SK-N-SH (cell line): ENCODE data around the gene CCDC88B. TPM values are rescaled to one million over a fixed set of nuclear protein-coding genes. Genes with fewer than 3 reads are reported as not detected.

Experiments used
- CTCF ChIA-PET: fragments of 300-600, 350-600 bp; formaldehyde crosslinking; extraction: SDS; loops from one replicate; lab custom pipeline; 2021; lab: Yijun Ruan, JAX
- POLR2A ChIA-PET: fragments of 350-600 bp; sonication (Branson Sonifier 250); formaldehyde crosslinking; extraction: SDS; loops from one replicate; lab custom pipeline; 2020; ENCODE audit warnings: antibody characterized with exemption, inconsistent platforms; lab: Yijun Ruan, JAX
- DNase-seq: peaks from one replicate; pipeline ENCODE4 v3.0.0; 2012
- H2AFZ ChIP-seq: fragments of 200-600 bp; sonication (generic); 2 replicates; pipeline ENCODE4 v1.8.1; 2016; ENCODE audit warnings: antibody characterized with exemption, mild to moderate bottlenecking, low read depth
- H3F3A ChIP-seq: fragments of 200-600 bp; sonication (generic); replicated peaks from 2 replicates; pipeline ENCODE3; 2016; ENCODE audit warnings: antibody characterized with exemption, mild to moderate bottlenecking; ENCODE audit not compliant: insufficient read depth
- H3K27ac ChIP-seq, 2 experiments: fragments of 200-500 bp in 1 of 2; fragments of 200-600 bp in 1 of 2; sonication (Bioruptor generic) in 1 of 2; sonication (generic), shearing (Covaris generic) in 1 of 2; 2 replicates each; pipeline versions ENCODE4 v1.5.1 to v1.6.1; 2014 to 2016; ENCODE audit warnings: low read depth in 2 of 2, inconsistent platforms in 1 of 2, low read length in 1 of 2, mild to moderate bottlenecking in 1 of 2, mixed read lengths in 1 of 2
- H3K27me3 ChIP-seq: fragments of 200-600 bp; sonication (generic), shearing (Covaris generic); 2 replicates; pipeline ENCODE4 v1.6.1; 2016; ENCODE audit warnings: mixed run types; ENCODE audit not compliant: insufficient read depth
- H3K36me3 ChIP-seq, 2 experiments: fragments of 200-500 bp in 1 of 2; fragments of 200-600 bp in 1 of 2; sonication (Bioruptor generic) in 1 of 2; sonication (generic) in 1 of 2; replicated peaks in 1 of 2; 2 replicates each; pipeline versions ENCODE3 to v1.5.1; 2014 to 2016; ENCODE audit warnings: low read length in 1 of 2, mild to moderate bottlenecking in 1 of 2; ENCODE audit not compliant: insufficient read depth in 2 of 2, control insufficient read depth in 1 of 2
- H3K4me1 ChIP-seq, 2 experiments: fragments of 200-500 bp in 1 of 2; fragments of 200-600 bp in 1 of 2; sonication (Bioruptor generic) in 1 of 2; sonication (generic), shearing (Covaris generic) in 1 of 2; 2 replicates each; pipeline versions ENCODE4 v1.5.1 to v1.6.1; 2014 to 2016; ENCODE audit warnings: low read depth in 1 of 2, low read length in 1 of 2, mixed run types in 1 of 2; ENCODE audit not compliant: insufficient read depth in 2 of 2, control insufficient read depth in 1 of 2
- H3K4me2 ChIP-seq: fragments of 200-600 bp; sonication (generic), shearing (Covaris generic); 2 replicates; pipeline ENCODE4 v1.6.1; 2017; ENCODE audit warnings: mixed run types
- H3K4me3 ChIP-seq, 2 experiments: fragments of 200-500 bp in 1 of 2; fragments of 200-600 bp in 1 of 2; sonication (Bioruptor generic) in 1 of 2; sonication (generic), shearing (Covaris generic) in 1 of 2; 2 replicates each; pipeline versions ENCODE4 v1.5.1 to v1.8.1; 2014 to 2016; ENCODE audit warnings: low read depth in 2 of 2, inconsistent platforms in 1 of 2, low read length in 1 of 2, mild to moderate bottlenecking in 1 of 2, mixed read lengths in 1 of 2, moderate library complexity in 1 of 2
- H3K79me2 ChIP-seq: fragments of 200-600 bp; sonication (generic); 2 replicates; pipeline ENCODE4 v1.8.1; 2017; ENCODE audit warnings: mild to moderate bottlenecking; ENCODE audit not compliant: insufficient read depth
- H3K9ac ChIP-seq: fragments of 200-600 bp; sonication (generic); 2 replicates; pipeline ENCODE4 v1.6.1; 2017; ENCODE audit warnings: mixed run types
- H3K9me2 ChIP-seq: fragments of 200-600 bp; sonication (generic); 2 replicates; pipeline ENCODE4 v1.6.1; 2017; ENCODE audit warnings: mixed run types
- H3K9me3 ChIP-seq: fragments of 200-600 bp; sonication (generic); 2 replicates; pipeline ENCODE4 v1.6.1; 2017; ENCODE audit warnings: mixed run types, mild to moderate bottlenecking, moderate library complexity
- H4K20me1 ChIP-seq: fragments of 200-600 bp; sonication (generic); 2 replicates; pipeline ENCODE4 v1.6.1; 2017; ENCODE audit warnings: mild to moderate bottlenecking, mixed run types; ENCODE audit not compliant: insufficient read depth
- EP300 ChIP-seq, 2 experiments: IDR thresholded peaks; 2 replicates each; pipeline versions ENCODE4 v1.4.0 to v1.6.1; 2012; ENCODE audit warnings: borderline replicate concordance in 1 of 2, low read depth in 1 of 2, low read length in 1 of 2
- FOXJ3 ChIP-seq: sonication (generic); formaldehyde crosslinking; IDR thresholded peaks from 2 replicates; pipeline ENCODE4 v1.5.1; 2020; ENCODE audit warnings: mild to moderate bottlenecking, missing genetic modification reagents
- MEF2A ChIP-seq: IDR thresholded peaks from 2 replicates; pipeline ENCODE4 v1.4.0; 2012; ENCODE audit warnings: low read depth, borderline replicate concordance
- MXI1 ChIP-seq: IDR thresholded peaks from 2 replicates; pipeline ENCODE4 v1.6.1; 2012; ENCODE audit warnings: mild to moderate bottlenecking, low read depth, low read length, improper control_type of control experiment
- POLR2AphosphoS5 ChIP-seq: IDR thresholded peaks from 2 replicates; pipeline ENCODE4 v1.6.1; 2012; ENCODE audit warnings: low read depth, low read length
- RCOR1 ChIP-seq: fragments of 150-350 bp; IDR thresholded peaks from 2 replicates; pipeline ENCODE4 v1.6.1; 2017; ENCODE audit warnings: antibody characterized with exemption, low read length
- RFX5 ChIP-seq: IDR thresholded peaks from 2 replicates; pipeline ENCODE4 v1.6.1; 2012; ENCODE audit warnings: mild to moderate bottlenecking, improper control_type of control experiment, low read length
- SIN3A ChIP-seq: IDR thresholded peaks from 2 replicates; pipeline ENCODE4 v1.6.1; 2012; ENCODE audit warnings: low read depth, mild to moderate bottlenecking, low read length, moderate library complexity, borderline replicate concordance
- TAF1 ChIP-seq: IDR thresholded peaks from 2 replicates; pipeline ENCODE4 v1.6.1; 2012; ENCODE audit warnings: low read depth, mild to moderate bottlenecking, low read length, moderate library complexity, borderline replicate concordance
- TCF12 ChIP-seq: IDR thresholded peaks from 2 replicates; pipeline ENCODE4 v1.4.0; 2012
- WGBS: methylation state at CpG from one replicate; pipeline ENCODE4 v1.1.6; 2017; ENCODE audit warnings: low lambda C conversion rate; 5-methylcytosine and 5-hydroxymethylcytosine counted together
- polyA plus RNA-seq, 3 experiments: library from polyadenylated mRNA; depleted of rRNA; stranded (reverse); fragments of >200 nt; gene quantifications; 2 replicates each; pipeline ENCODE4 v1.2.3, GENCODE V29; 2012
- TF ChIP-seq, protein P1 (sequence below): IDR thresholded peaks from 2 replicates; pipeline ENCODE4 v1.4.0; 2012; ENCODE audit warnings: low read depth
- TF ChIP-seq, protein P2 (sequence below): IDR thresholded peaks from 2 replicates; pipeline ENCODE4 v1.6.1; 2012; ENCODE audit warnings: mild to moderate bottlenecking, low read depth, low read length, moderate library complexity
- TF ChIP-seq, protein P3 (sequence below): fragments of 150-350 bp; IDR thresholded peaks from 2 replicates; pipeline ENCODE4 v1.6.1; 2016; ENCODE audit warnings: mild to moderate bottlenecking, low read depth, low read length
- TF ChIP-seq, protein P4 (sequence below): fragments of 200-600 bp; sonication (generic); IDR thresholded peaks from 2 replicates; pipeline ENCODE4 v1.6.1; 2017; ENCODE audit warnings: antibody characterized with exemption, mild to moderate bottlenecking, moderate library complexity
- TF ChIP-seq, protein P5 (sequence below): fragments of 150-350 bp; IDR thresholded peaks from 2 replicates; pipeline ENCODE4 v1.6.1; 2017; ENCODE audit warnings: antibody characterized with exemption, low read length, low read depth, borderline replicate concordance
- TF ChIP-seq, protein P6 (sequence below): IDR thresholded peaks from 2 replicates; pipeline ENCODE4 v1.4.0; 2012; ENCODE audit warnings: low read depth, borderline replicate concordance
- TF ChIP-seq, protein P7 (sequence below): IDR thresholded peaks from 2 replicates; pipeline ENCODE4 v1.4.0; 2012; ENCODE audit warnings: low read depth, borderline replicate concordance

CCDC88B gene
- polyA plus RNA-seq, 1 of the 3 experiments (the other 2 are of a cell fraction): 3.4 TPM

DNA sequence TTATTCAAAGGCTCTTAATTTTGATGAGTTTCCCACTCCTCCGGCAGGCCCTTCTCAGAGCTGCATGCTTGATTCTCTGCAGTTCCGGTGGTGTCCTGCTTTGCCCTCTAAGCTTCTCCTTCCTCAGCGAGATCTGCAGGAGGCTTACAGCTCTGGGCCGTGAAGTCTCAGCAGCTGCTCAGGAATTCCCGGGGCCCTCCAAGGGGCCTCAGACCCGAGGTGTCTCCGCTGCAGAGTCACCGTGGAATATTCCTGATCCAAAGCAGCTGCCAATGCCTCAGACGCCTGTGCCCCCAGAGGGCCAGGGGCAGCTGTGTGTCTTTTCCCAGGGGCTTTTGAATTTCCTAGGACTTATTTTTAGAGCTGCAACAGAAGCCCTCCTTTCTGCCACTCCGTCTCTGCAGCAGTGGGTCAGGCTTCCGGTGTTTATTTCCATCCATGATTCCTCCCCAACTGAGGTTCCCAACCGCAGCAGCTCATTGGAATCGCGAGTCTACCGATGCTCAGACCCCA lies 56.1 kb downstream of the CCDC88B start:
- no peaks in the 10 kb centered on the region for H3K9me2 ChIP-seq
- H3K4me3 ChIP-seq: no peak overlapping the region
- ChIA-PET CTCF (interaction anchor here (0.7 to 1.0 kb wide), 2 partner anchors 18 to 254 kb away, joined by 3 read pairs; no protein-coding TSS in a partner anchor), POLR2A (no interaction called here)
- 76% methylated on average over 7 of the region's 15 CpGs for WGBS
- no peaks in the 10 kb centered on the region for H3K36me3 ChIP-seq
- H3K27ac ChIP-seq: no peak overlapping the region
- no peaks in the 10 kb centered on the region for H3F3A ChIP-seq
- no peak overlapping the region for H2AFZ ChIP-seq
- TF ChIP-seq, protein P1, sequence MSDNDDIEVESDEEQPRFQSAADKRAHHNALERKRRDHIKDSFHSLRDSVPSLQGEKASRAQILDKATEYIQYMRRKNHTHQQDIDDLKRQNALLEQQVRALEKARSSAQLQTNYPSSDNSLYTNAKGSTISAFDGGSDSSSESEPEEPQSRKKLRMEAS: no peak
- TF ChIP-seq, protein P2, sequence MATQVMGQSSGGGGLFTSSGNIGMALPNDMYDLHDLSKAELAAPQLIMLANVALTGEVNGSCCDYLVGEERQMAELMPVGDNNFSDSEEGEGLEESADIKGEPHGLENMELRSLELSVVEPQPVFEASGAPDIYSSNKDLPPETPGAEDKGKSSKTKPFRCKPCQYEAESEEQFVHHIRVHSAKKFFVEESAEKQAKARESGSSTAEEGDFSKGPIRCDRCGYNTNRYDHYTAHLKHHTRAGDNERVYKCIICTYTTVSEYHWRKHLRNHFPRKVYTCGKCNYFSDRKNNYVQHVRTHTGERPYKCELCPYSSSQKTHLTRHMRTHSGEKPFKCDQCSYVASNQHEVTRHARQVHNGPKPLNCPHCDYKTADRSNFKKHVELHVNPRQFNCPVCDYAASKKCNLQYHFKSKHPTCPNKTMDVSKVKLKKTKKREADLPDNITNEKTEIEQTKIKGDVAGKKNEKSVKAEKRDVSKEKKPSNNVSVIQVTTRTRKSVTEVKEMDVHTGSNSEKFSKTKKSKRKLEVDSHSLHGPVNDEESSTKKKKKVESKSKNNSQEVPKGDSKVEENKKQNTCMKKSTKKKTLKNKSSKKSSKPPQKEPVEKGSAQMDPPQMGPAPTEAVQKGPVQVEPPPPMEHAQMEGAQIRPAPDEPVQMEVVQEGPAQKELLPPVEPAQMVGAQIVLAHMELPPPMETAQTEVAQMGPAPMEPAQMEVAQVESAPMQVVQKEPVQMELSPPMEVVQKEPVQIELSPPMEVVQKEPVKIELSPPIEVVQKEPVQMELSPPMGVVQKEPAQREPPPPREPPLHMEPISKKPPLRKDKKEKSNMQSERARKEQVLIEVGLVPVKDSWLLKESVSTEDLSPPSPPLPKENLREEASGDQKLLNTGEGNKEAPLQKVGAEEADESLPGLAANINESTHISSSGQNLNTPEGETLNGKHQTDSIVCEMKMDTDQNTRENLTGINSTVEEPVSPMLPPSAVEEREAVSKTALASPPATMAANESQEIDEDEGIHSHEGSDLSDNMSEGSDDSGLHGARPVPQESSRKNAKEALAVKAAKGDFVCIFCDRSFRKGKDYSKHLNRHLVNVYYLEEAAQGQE: no peak
- TF ChIP-seq, protein P3, sequence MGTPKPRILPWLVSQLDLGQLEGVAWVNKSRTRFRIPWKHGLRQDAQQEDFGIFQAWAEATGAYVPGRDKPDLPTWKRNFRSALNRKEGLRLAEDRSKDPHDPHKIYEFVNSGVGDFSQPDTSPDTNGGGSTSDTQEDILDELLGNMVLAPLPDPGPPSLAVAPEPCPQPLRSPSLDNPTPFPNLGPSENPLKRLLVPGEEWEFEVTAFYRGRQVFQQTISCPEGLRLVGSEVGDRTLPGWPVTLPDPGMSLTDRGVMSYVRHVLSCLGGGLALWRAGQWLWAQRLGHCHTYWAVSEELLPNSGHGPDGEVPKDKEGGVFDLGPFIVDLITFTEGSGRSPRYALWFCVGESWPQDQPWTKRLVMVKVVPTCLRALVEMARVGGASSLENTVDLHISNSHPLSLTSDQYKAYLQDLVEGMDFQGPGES: no peak
- TF ChIP-seq, protein P4, sequence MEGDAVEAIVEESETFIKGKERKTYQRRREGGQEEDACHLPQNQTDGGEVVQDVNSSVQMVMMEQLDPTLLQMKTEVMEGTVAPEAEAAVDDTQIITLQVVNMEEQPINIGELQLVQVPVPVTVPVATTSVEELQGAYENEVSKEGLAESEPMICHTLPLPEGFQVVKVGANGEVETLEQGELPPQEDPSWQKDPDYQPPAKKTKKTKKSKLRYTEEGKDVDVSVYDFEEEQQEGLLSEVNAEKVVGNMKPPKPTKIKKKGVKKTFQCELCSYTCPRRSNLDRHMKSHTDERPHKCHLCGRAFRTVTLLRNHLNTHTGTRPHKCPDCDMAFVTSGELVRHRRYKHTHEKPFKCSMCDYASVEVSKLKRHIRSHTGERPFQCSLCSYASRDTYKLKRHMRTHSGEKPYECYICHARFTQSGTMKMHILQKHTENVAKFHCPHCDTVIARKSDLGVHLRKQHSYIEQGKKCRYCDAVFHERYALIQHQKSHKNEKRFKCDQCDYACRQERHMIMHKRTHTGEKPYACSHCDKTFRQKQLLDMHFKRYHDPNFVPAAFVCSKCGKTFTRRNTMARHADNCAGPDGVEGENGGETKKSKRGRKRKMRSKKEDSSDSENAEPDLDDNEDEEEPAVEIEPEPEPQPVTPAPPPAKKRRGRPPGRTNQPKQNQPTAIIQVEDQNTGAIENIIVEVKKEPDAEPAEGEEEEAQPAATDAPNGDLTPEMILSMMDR: no peak
- no peak for TF ChIP-seq TCF12
- TF ChIP-seq POLR2AphosphoS5: no peak
- TF ChIP-seq RFX5: no peak
- no peak for TF ChIP-seq SIN3A
- no peak for TF ChIP-seq TAF1
- no peak for TF ChIP-seq RCOR1
- TF ChIP-seq MEF2A: no peak
- no peak for TF ChIP-seq EP300 (IDR thresholded peaks at IDR 0.05; ENCODE audit: borderline replicate concordance in 1 of 2, low read depth in 1 of 2, low read length in 1 of 2)
- TF ChIP-seq, protein P5, sequence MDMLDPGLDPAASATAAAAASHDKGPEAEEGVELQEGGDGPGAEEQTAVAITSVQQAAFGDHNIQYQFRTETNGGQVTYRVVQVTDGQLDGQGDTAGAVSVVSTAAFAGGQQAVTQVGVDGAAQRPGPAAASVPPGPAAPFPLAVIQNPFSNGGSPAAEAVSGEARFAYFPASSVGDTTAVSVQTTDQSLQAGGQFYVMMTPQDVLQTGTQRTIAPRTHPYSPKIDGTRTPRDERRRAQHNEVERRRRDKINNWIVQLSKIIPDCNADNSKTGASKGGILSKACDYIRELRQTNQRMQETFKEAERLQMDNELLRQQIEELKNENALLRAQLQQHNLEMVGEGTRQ: no peak
- no peak for TF ChIP-seq FOXJ3 (CRISPR knock-in tag)
- TF ChIP-seq, protein P6, sequence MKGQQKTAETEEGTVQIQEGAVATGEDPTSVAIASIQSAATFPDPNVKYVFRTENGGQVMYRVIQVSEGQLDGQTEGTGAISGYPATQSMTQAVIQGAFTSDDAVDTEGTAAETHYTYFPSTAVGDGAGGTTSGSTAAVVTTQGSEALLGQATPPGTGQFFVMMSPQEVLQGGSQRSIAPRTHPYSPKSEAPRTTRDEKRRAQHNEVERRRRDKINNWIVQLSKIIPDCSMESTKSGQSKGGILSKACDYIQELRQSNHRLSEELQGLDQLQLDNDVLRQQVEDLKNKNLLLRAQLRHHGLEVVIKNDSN: no peak
- TF ChIP-seq, protein P7, sequence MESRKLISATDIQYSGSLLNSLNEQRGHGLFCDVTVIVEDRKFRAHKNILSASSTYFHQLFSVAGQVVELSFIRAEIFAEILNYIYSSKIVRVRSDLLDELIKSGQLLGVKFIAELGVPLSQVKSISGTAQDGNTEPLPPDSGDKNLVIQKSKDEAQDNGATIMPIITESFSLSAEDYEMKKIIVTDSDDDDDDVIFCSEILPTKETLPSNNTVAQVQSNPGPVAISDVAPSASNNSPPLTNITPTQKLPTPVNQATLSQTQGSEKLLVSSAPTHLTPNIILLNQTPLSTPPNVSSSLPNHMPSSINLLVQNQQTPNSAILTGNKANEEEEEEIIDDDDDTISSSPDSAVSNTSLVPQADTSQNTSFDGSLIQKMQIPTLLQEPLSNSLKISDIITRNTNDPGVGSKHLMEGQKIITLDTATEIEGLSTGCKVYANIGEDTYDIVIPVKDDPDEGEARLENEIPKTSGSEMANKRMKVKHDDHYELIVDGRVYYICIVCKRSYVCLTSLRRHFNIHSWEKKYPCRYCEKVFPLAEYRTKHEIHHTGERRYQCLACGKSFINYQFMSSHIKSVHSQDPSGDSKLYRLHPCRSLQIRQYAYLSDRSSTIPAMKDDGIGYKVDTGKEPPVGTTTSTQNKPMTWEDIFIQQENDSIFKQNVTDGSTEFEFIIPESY: no peak
- TF ChIP-seq MXI1: no peak
- TF ChIP-seq, all 33 proteins: peak for 0
- DNase-seq: no peak
- no peaks in the 10 kb centered on the region for H3K9me3 ChIP-seq
- H3K79me2 ChIP-seq: no peaks in the 10 kb centered on the region
- H3K4me2 ChIP-seq: no peak overlapping the region
- H4K20me1 ChIP-seq: no peaks in the 10 kb centered on the region
- no peak overlapping the region for H3K9ac ChIP-seq
- no peaks in the 10 kb centered on the region for H3K4me1 ChIP-seq
- peaks cover 14% of the 10 kb centered on the region for H3K27me3 ChIP-seq
